Neuronal stem cell (in vitro differentiated cells): Measurements from ENCODE around the gene TP73.
"Not testable (repeated sequence)": the region's sequence is repeated elsewhere in the genome, so short reads cannot be mapped to it uniquely, and the experiment has no call there.

Experiments used
- DNase-seq: peaks from one replicate; pipeline ENCODE4 v3.0.0-alpha.2; 2013; ENCODE audit warnings: low spot score
- H2AFZ ChIP-seq: one replicate; pipeline ENCODE4 v1.6.1; 2013; ENCODE audit warnings: mild to moderate bottlenecking, low read length, inconsistent platforms
- H2AK5ac ChIP-seq: 2 replicates; pipeline ENCODE4 v1.6.1; 2013; ENCODE audit warnings: low read depth, mild to moderate bottlenecking, inconsistent platforms, low read length, moderate library complexity, mixed read lengths
- H2BK120ac ChIP-seq: 2 replicates; pipeline ENCODE4 v1.6.1; 2013; ENCODE audit warnings: low read depth, mild to moderate bottlenecking, inconsistent platforms, low read length, moderate library complexity, mixed read lengths
- H2BK12ac ChIP-seq: one replicate; pipeline ENCODE4 v1.6.1; 2013; ENCODE audit warnings: low read length, inconsistent platforms
- H2BK15ac ChIP-seq: 2 replicates; pipeline ENCODE4 v1.6.1; 2013; ENCODE audit warnings: mild to moderate bottlenecking, low read length, inconsistent platforms, mixed read lengths
- H2BK5ac ChIP-seq: one replicate; pipeline ENCODE4 v1.6.1; 2013; ENCODE audit warnings: inconsistent platforms, mild to moderate bottlenecking, low read length, moderate library complexity
- H3K14ac ChIP-seq: one replicate; pipeline ENCODE4 v1.6.1; 2013; ENCODE audit warnings: low read length, inconsistent platforms
- H3K18ac ChIP-seq: 2 replicates; pipeline ENCODE4 v1.6.1; 2013; ENCODE audit warnings: low read length, inconsistent platforms
- H3K23ac ChIP-seq: 2 replicates; pipeline ENCODE4 v1.6.1; 2013; ENCODE audit warnings: low read depth, mild to moderate bottlenecking, mixed read lengths, low read length, inconsistent platforms; ENCODE audit not compliant: poor library complexity
- H3K27ac ChIP-seq: replicated peaks from 3 replicates; pipeline ENCODE4 v1.5.1; 2013; ENCODE audit warnings: low read length, inconsistent platforms
- H3K27me3 ChIP-seq, 3 experiments: 2 replicates each; pipeline ENCODE4 v1.6.1; 2013; ENCODE audit warnings: low read length in 3 of 3, mild to moderate bottlenecking in 2 of 3, inconsistent platforms in 1 of 3, low read depth in 1 of 3, mixed read lengths in 1 of 3, moderate library complexity in 1 of 3; ENCODE audit not compliant: control insufficient read depth in 3 of 3, insufficient read depth in 3 of 3
- H3K36me3 ChIP-seq, 2 donors: replicated peaks in 1 of 2; 2 replicates each; pipeline ENCODE4 v1.6.1; 2013; ENCODE audit warnings: low read length in 2 of 2; ENCODE audit not compliant: control insufficient read depth in 2 of 2, insufficient read depth in 2 of 2
- H3K4ac ChIP-seq: 2 replicates; pipeline ENCODE4 v1.6.1; 2013; ENCODE audit warnings: inconsistent platforms, mild to moderate bottlenecking, low read length, moderate library complexity
- H3K4me1 ChIP-seq, 2 donors: 1 replicate in 1 of 2; 2 replicates in 1 of 2; pipeline ENCODE4 v1.6.1; 2013; ENCODE audit warnings: low read length in 2 of 2, low read depth in 1 of 2; ENCODE audit not compliant: control insufficient read depth in 2 of 2, insufficient read depth in 1 of 2
- H3K4me2 ChIP-seq: one replicate; pipeline ENCODE4 v1.6.1; 2013; ENCODE audit warnings: mild to moderate bottlenecking, low read length, inconsistent platforms; ENCODE audit not compliant: insufficient read depth, poor library complexity, severe bottlenecking
- H3K4me3 ChIP-seq, 2 donors: 2 replicates each; pipeline ENCODE4 v1.5.1; 2013; ENCODE audit warnings: low read length in 2 of 2, mild to moderate bottlenecking in 2 of 2, inconsistent platforms in 1 of 2, moderate library complexity in 1 of 2
- H3K79me1 ChIP-seq: one replicate; pipeline ENCODE4 v1.6.1; 2013; ENCODE audit warnings: low read depth, mild to moderate bottlenecking, inconsistent platforms, low read length, moderate library complexity
- H3K9ac ChIP-seq: one replicate; pipeline ENCODE4 v1.6.1; 2013; ENCODE audit warnings: mild to moderate bottlenecking, low read depth, low read length, inconsistent platforms; ENCODE audit not compliant: poor library complexity
- H3K9me3 ChIP-seq, 2 donors: replicated peaks in 1 of 2; 2 replicates each; pipeline versions ENCODE3 to v1.6.1; 2013; ENCODE audit warnings: low read length in 2 of 2, mild to moderate bottlenecking in 2 of 2, inconsistent platforms in 1 of 2, low read depth in 1 of 2, mixed read lengths in 1 of 2, moderate library complexity in 1 of 2; ENCODE audit not compliant: control insufficient read depth in 2 of 2, insufficient read depth in 1 of 2
- H4K8ac ChIP-seq: one replicate; pipeline ENCODE4 v1.6.1; 2013; ENCODE audit warnings: low read depth, mild to moderate bottlenecking, inconsistent platforms, low read length, moderate library complexity
- H4K91ac ChIP-seq: one replicate; pipeline ENCODE4 v1.6.1; 2013; ENCODE audit warnings: low read length, low read depth, mild to moderate bottlenecking, inconsistent platforms; ENCODE audit not compliant: poor library complexity
- WGBS, 2 donors: extraction: QIAGEN DNeasy Blood & Tissue Kit; methylation state at CpG; one replicate each; pipeline ENCODE4 v1.1.7; 2013; ENCODE audit warnings: missing lambda C conversion rate in 2 of 2, mixed read lengths in 1 of 2; ENCODE audit not compliant: insufficient read length in 2 of 2, insufficient replicate concordance in 1 of 2; ENCODE audit errors: extremely low coverage in 2 of 2; 5-methylcytosine and 5-hydroxymethylcytosine counted together

The TP73 gene

DNA sequence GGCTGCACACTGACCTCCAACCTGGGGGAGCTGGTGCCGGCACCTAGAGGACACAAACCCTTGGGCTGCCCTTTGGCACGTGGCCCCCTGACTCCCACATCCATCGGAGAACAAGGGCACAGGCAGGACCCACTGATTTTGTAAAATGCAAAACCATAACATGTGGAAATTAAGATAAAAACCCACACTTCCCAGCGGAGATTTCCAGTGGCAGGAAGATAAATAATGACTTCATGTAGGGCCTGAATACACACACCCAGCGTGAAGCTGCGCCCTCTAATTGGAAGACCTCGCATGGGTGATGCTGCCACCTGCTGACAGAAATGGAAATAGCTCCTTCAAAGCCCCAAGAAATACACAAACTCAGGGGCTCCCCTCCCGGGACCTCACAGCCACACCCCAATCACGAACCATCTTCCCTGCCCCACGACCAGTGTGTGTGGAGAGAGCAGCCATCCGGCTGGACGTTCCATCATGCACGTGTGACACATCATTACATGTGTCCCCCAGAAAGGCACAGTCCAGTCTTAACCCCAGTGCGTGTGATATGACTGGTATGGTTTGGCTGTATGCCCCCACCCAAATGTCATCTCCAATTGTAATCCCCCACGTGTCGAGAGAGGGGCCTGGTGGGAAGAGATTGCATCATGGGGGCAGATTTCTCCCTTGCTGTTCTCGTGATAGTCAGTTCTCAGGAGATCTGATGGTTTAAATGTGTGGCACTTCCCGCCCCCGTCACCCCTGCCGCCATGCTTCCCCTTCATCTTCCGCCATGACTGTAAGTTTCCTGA lies 33.2 kb upstream of the TP73 start:
- Histone ChIP-seq H3K9ac (peak overlapping the region; percentile 75), H4K91ac (no peak overlapping the region), H3K79me1 (no peaks in the 10 kb centered on the region), H3K23ac (peak overlapping the region; percentile 45), H3K4me3 (no peak overlapping the region), H2BK12ac (peak overlapping the region; percentile 2), H4K8ac (no peak overlapping the region), H3K4me1 (peaks cover 15 to 24% of the 10 kb centered on the region in 2 donors), H3K14ac (no peak overlapping the region), H3K36me3 (peaks cover 0 to 1% of the 10 kb centered on the region in 2 donors), H3K27me3 (peaks cover 0 to 35% (median 2%) of the 10 kb centered on the region in 3 experiments), H3K9me3 (peaks cover 0 to 2% of the 10 kb centered on the region in 2 donors), H2BK15ac (peak overlapping the region; percentile 37), H2AK5ac (peak overlapping the region; percentile 95), H2BK5ac (peak overlapping the region; percentile 84), H3K27ac (no peak overlapping the region), H2AFZ (no peak overlapping the region), H3K4ac (no peak overlapping the region), H3K4me2 (no peak overlapping the region), H2BK120ac (no peak overlapping the region), H3K18ac (peak overlapping the region; percentile 9)
- peak; percentile 87 for DNase-seq
- WGBS, 2 donors: no CpG with 5 or more reads among the region's 21 CpGs

DNA sequence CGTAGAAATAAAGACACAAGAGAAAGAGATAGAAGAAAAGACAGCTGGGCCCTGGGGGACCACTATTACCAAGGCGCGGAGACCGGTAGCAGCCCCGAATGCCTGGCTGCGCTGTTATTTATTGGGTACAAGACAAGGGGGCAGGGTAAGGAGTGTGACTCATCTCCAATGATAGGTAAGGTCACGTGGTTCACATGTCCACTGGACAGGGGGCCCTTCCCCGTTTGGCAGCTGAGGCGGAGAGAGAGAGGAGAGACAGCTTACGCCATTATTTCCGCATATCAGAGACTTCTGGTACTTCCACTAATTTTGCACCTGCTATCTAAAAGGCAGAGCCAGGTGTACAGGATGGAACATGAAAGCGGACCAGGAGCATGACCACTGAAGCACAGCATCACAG lies 31.6 kb upstream of the TP73 start:
- Histone ChIP-seq H3K4ac (no peak overlapping the region), H2BK5ac (no peak overlapping the region), H2BK15ac (no peak overlapping the region), H3K4me1 (peaks cover 15 to 19% of the 10 kb centered on the region in 2 donors), H3K9me3 (peaks cover 0 to 2% of the 10 kb centered on the region in 2 donors), H2BK12ac (no peak overlapping the region), H3K14ac (peak overlapping the region; percentile 38), H3K27me3 (peaks cover 0 to 28% (median 2%) of the 10 kb centered on the region in 3 experiments), H2BK120ac (no peak overlapping the region), H4K91ac (no peak overlapping the region), H2AFZ (no peak overlapping the region), H3K4me3 (no peak overlapping the region), H3K4me2 (no peak overlapping the region), H2AK5ac (no peak overlapping the region), H3K23ac (no peak overlapping the region), H3K18ac (no peak overlapping the region), H3K79me1 (no peaks in the 10 kb centered on the region), H3K36me3 (peaks cover 0 to 1% of the 10 kb centered on the region in 2 donors), H4K8ac (no peak overlapping the region), H3K27ac (no peak overlapping the region), H3K9ac (no peak overlapping the region)
- no peak for DNase-seq
- WGBS, 2 donors: no CpG with 5 or more reads among the region's 12 CpGs

- H3K4me1 ChIP-seq: peaks cover 15 to 22% of the 10 kb centered on the region in 2 donors
- not testable (repeated sequence) for H3K4me2 ChIP-seq, H2AK5ac ChIP-seq, H3K79me1 ChIP-seq, H3K4me3 ChIP-seq, H3K27ac ChIP-seq, H2AFZ ChIP-seq, H2BK120ac ChIP-seq, H3K36me3 ChIP-seq, H3K18ac ChIP-seq, H3K9ac ChIP-seq, H3K9me3 ChIP-seq, H2BK5ac ChIP-seq, H3K14ac ChIP-seq, H4K91ac ChIP-seq, H3K23ac ChIP-seq, H4K8ac ChIP-seq, H2BK15ac ChIP-seq, DNase-seq
- H2BK12ac ChIP-seq: peak overlapping the region; percentile 22
- no CpG with 5 or more reads among the region's 15 CpGs for WGBS, 2 donors
- H3K4ac ChIP-seq: peak overlapping the region; percentile 76
- peaks cover 0 to 25% (median 2%) of the 10 kb centered on the region in 3 experiments for H3K27me3 ChIP-seq
These were observed 31.1 kb upstream of the TP73 start for GRCh38 chr1:3621151-3621671.

DNA sequence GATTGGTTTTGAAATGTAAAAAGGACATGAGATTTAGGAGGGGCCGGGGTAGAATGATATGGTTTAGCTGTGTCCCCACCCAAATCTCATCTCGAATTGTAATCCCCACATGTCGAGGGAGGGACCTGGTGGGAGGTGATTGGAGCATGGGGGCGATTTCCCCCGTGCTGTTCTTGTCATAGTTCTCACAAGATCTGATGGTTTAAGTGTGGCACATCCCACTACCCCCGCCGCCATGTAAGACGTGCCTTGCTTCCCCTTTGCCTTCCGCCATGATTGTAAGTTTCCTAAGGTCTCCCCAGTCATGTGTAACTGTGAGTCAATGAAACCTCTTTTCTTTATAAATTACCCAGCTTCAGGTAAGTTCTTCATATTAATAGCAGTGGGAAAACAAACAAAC lies 30.2 kb upstream of the TP73 start:
- not testable (repeated sequence) for H2BK5ac ChIP-seq, H2AFZ ChIP-seq, H3K9me3 ChIP-seq, H2AK5ac ChIP-seq, DNase-seq, H2BK12ac ChIP-seq, H2BK120ac ChIP-seq, H3K4me2 ChIP-seq, H3K4ac ChIP-seq, H3K4me3 ChIP-seq, H4K91ac ChIP-seq, H3K23ac ChIP-seq, H3K36me3 ChIP-seq, H3K27ac ChIP-seq, H3K9ac ChIP-seq, H4K8ac ChIP-seq, H3K79me1 ChIP-seq, H2BK15ac ChIP-seq, H3K18ac ChIP-seq, H3K14ac ChIP-seq
- Histone ChIP-seq H3K4me1 (peaks cover 15 to 22% of the 10 kb centered on the region in 2 donors), H3K27me3 (peaks cover 0 to 19% (median 2%) of the 10 kb centered on the region in 3 experiments)
- no CpG with 5 or more reads among the region's 9 CpGs for WGBS, 2 donors
